HEK293T (cell line): Measurements from ENCODE around the gene TGM4.

Experiments
- CTCF ChIA-PET: fragments of 350-600 bp; formaldehyde crosslinking; extraction: SDS; loops from one replicate; lab custom pipeline; 2021; ENCODE audit warnings: antibody characterized with exemption, inconsistent platforms; lab: Yijun Ruan, JAX
- POLR2A ChIA-PET: fragments of 350-600 bp; formaldehyde crosslinking; extraction: SDS; loops from one replicate; lab custom pipeline; 2020; ENCODE audit warnings: antibody characterized with exemption, inconsistent platforms; lab: Yijun Ruan, JAX
- DNase-seq: peaks from one replicate; pipeline ENCODE4 v3.0.0; 2012; ENCODE audit warnings: mixed read lengths; ENCODE audit errors: extremely low spot score
- ARNT ChIP-seq: fragments of 450-650 bp; IDR thresholded peaks from 2 replicates; pipeline ENCODE4 v1.6.1; 2017; ENCODE audit warnings: mild to moderate bottlenecking
- BHLHE40 ChIP-seq: fragments of 450-650 bp; IDR thresholded peaks from 2 replicates; pipeline ENCODE4 v1.6.1; 2016; ENCODE audit warnings: mild to moderate bottlenecking, moderate library complexity, borderline replicate concordance
- CTBP1 ChIP-seq: fragments of 450-650 bp; IDR thresholded peaks from 2 replicates; pipeline ENCODE4 v1.6.1; 2016; ENCODE audit warnings: borderline replicate concordance
- ELF4 ChIP-seq: fragments of 450-650 bp; IDR thresholded peaks from 2 replicates; pipeline ENCODE4 v1.6.1; 2017; ENCODE audit warnings: antibody characterized with exemption
- FOXA1 ChIP-seq: fragments of 450-650 bp; IDR thresholded peaks from 2 replicates; pipeline ENCODE4 v1.6.1; 2016; ENCODE audit warnings: mild to moderate bottlenecking
- FOXK2 ChIP-seq: fragments of 450-650 bp; IDR thresholded peaks from 2 replicates; pipeline ENCODE4 v1.6.1; 2016; ENCODE audit warnings: mild to moderate bottlenecking
- FOXM1 ChIP-seq: fragments of 450-650 bp; IDR thresholded peaks from 2 replicates; pipeline ENCODE4 v1.6.1; 2017; ENCODE audit warnings: mild to moderate bottlenecking, borderline replicate concordance
- HDGF ChIP-seq: fragments of 450-650 bp; IDR thresholded peaks from 2 replicates; pipeline ENCODE4 v1.6.1; 2017; ENCODE audit warnings: antibody characterized with exemption, borderline replicate concordance
- L3MBTL2 ChIP-seq: fragments of 450-650 bp; conservative IDR thresholded peaks from 2 replicates; pipeline ENCODE4 v1.6.1; 2016; ENCODE audit warnings: mild to moderate bottlenecking
- LEF1 ChIP-seq: fragments of 450-650 bp; IDR thresholded peaks from 2 replicates; pipeline ENCODE4 v1.6.1; 2017; ENCODE audit warnings: mild to moderate bottlenecking, borderline replicate concordance
- NFRKB ChIP-seq: fragments of 450-650 bp; IDR thresholded peaks from 2 replicates; pipeline ENCODE4 v1.6.1; 2016; ENCODE audit warnings: mild to moderate bottlenecking, moderate library complexity
- PKNOX1 ChIP-seq: fragments of 450-650 bp; IDR thresholded peaks from 2 replicates; pipeline ENCODE4 v1.6.1; 2016
- SP1 ChIP-seq: fragments of 450-650 bp; IDR thresholded peaks from 2 replicates; pipeline ENCODE4 v1.6.1; 2017
- SUZ12 ChIP-seq: fragments of 450-650 bp; IDR thresholded peaks from 2 replicates; pipeline ENCODE4 v1.6.1; 2016; ENCODE audit warnings: mild to moderate bottlenecking
- TARDBP ChIP-seq: fragments of 450-650 bp; IDR thresholded peaks from 2 replicates; pipeline ENCODE4 v1.6.1; 2016
- ZNF384 ChIP-seq: fragments of 450-650 bp; IDR thresholded peaks from 2 replicates; pipeline ENCODE4 v1.6.1; 2016

TGM4 gene

DNA sequence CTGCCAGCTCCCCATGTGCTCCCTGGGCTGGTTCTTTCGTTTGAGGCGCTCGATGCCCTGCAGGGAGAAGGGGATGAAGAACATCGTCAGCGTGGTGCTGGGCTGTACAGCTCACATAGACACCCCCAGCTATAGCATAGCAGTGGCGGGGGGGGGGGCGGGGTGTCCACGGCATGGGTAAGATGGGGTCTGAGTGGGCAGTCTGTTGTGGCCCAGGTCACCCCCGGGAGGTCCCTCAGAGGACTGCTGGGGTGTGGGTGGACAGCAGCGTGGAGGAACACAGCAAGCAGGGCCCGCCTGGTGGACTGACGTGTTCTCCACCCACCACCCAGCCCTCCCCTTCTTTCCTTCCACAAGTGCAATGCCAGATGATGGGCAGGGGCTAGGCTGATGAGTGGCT is 43.7 kb downstream of the TGM4 start:
- ChIA-PET POLR2A (no interaction called here), CTCF (no interaction called here)
- no peak for DNase-seq
- TF ChIP-seq FOXK2 (no peak), ARNT (no peak), TARDBP (no peak), CTBP1 (no peak), SP1 (no peak), ZNF384 (no peak), NFRKB (no peak), BHLHE40 (no peak), FOXA1 (no peak), FOXM1 (no peak), ELF4 (no peak), LEF1 (no peak), PKNOX1 (no peak), L3MBTL2 (no peak)

- no peak for TF ChIP-seq L3MBTL2
- TF ChIP-seq BHLHE40: no peak
- TF ChIP-seq ARNT: no peak
- no peak for TF ChIP-seq SP1
- no peak for TF ChIP-seq LEF1
- TF ChIP-seq NFRKB: no peak
- TF ChIP-seq CTBP1: no peak
- no peak for TF ChIP-seq HDGF
- no peak for TF ChIP-seq TARDBP
- TF ChIP-seq FOXK2: no peak
- no peak for TF ChIP-seq FOXA1
- no peak for TF ChIP-seq ZNF384
- no peak for TF ChIP-seq SUZ12
- TF ChIP-seq FOXM1: no peak
- ChIA-PET CTCF (no interaction called here), POLR2A (no interaction called here)
- DNase-seq: no peak
These were observed 44.2 kb downstream of the TGM4 start for GRCh38 chr3:44918581-44918980.

GRCh38 chr3:44920081-44920480 is 45.7 kb downstream of the TGM4 start:
- ChIA-PET CTCF (no interaction called here), POLR2A (no interaction called here)
- no peak for DNase-seq

GRCh38 chr3:44923632-44924456 is 49.4 kb downstream of the TGM4 start:
- ChIA-PET POLR2A (interaction anchor here (0.7 kb wide), 1 partner anchor 413 kb away, joined by 3 read pairs; no protein-coding TSS in a partner anchor), CTCF (interaction anchor here (0.6 to 2.7 kb wide), 3 partner anchors 10 to 601 kb away, joined by 3 to 10 read pairs (median 4); no protein-coding TSS in a partner anchor)
- no peak for DNase-seq
- TF ChIP-seq FOXK2 (no peak), FOXM1 (no peak), HDGF (no peak), FOXA1 (no peak), BHLHE40 (no peak)

More at GRCh38 chr3:44920081-44920480, 45.7 kb downstream of the TGM4 start:
- no peak for TF ChIP-seq HDGF
- no peak for TF ChIP-seq BHLHE40
- TF ChIP-seq NFRKB: no peak
- no peak for TF ChIP-seq TARDBP
- no peak for TF ChIP-seq LEF1
- no peak for TF ChIP-seq ZNF384
- TF ChIP-seq ELF4: no peak
- no peak for TF ChIP-seq SP1
- no peak for TF ChIP-seq SUZ12
- no peak for TF ChIP-seq CTBP1
- TF ChIP-seq FOXA1: no peak
- TF ChIP-seq FOXK2: no peak
- no peak for TF ChIP-seq PKNOX1
- TF ChIP-seq ARNT: no peak
- TF ChIP-seq FOXM1: no peak
- no peak for TF ChIP-seq L3MBTL2

GRCh38 chr3:44924457-44925084 is 50.2 kb downstream of the TGM4 start:
- no peak for TF ChIP-seq TARDBP
- TF ChIP-seq SP1: no peak
- TF ChIP-seq LEF1: no peak
- POLR2A ChIA-PET: no interaction called here
- CTCF ChIA-PET: interaction anchor here (0.6 to 2.7 kb wide), 3 partner anchors 11 to 602 kb away, joined by 3 to 10 read pairs (median 4); no protein-coding TSS in a partner anchor
- DNase-seq: no peak

DNA sequence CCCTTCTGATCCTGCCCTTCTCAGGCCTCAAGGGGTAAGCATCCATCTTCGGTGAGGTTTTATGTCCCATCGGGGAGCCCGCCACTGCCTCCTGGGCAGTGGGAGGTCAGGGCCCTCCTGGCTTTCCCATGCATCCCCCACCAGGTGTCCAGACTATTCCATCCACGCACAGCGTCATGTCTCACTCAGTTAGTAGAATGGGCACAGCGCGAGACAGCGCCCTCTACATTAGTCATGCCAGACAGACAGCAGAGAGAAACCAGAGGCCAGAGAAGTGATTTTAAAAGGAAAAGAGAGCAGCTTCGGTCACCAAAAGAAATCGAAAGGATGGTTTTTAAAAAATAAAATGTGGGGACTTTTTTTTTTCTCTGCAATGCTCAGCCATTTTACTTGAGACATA is 51.8 kb downstream of the TGM4 start:
- no peak for DNase-seq
- POLR2A ChIA-PET: no interaction called here
- TF ChIP-seq HDGF (no peak), FOXM1 (no peak), L3MBTL2 (no peak), ELF4 (no peak), NFRKB (no peak), SP1 (no peak)
- CTCF ChIA-PET: interaction anchor here (1.0 kb wide), 2 partner anchors 11 to 12 kb away, joined by 3 to 5 read pairs; no protein-coding TSS in a partner anchor
